GM12892 (cell line): ENCODE data around the gene TBC1D2B.
A peak's percentile ranks its signal among the peaks of the same experiment; 100 is the strongest.
"Not testable (repeated sequence)": the region's sequence is repeated elsewhere in the genome, so short reads cannot be mapped to it uniquely, and the experiment has no call there.

ENCODE experiments used
- DNase-seq: peaks from one replicate; pipeline ENCODE4 v3.0.0; 2011; ENCODE audit not compliant: insufficient read length
- FAIRE-seq: peaks from 2 replicates; lab custom pipeline; 2011; peaks lifted over from hg19 to GRCh38; lab: Jason Lieb, UNC
- POLR2A ChIP-seq: IDR thresholded peaks from 2 replicates; pipeline ENCODE4 v1.6.1; 2011; ENCODE audit warnings: low read depth, low read length, control low read depth
- POLR2AphosphoS5 ChIP-seq: IDR thresholded peaks from 2 replicates; pipeline ENCODE4 v1.6.1; 2011; ENCODE audit warnings: low read depth, low read length, control low read depth
- TAF1 ChIP-seq: IDR thresholded peaks from 2 replicates; pipeline ENCODE4 v1.6.1; 2011; ENCODE audit warnings: low read depth, mild to moderate bottlenecking, control low read depth, low read length, borderline replicate concordance

TBC1D2B gene

DNA sequence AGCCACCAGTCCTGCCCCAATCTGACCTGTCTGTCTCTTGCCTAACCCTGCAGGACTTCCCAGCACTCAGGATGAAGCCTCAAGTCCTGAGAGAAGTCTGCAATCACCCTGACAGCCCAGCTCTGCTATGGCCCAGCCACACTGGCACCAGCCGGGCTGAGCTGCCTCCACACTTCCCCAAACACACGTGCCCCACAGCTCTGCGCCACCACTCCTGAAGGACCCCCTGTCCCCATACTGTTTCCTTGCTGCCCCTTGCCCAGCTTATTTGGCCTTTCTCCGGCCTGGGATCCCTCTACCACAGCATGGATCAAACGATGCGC lies 76.6 kb downstream of the TBC1D2B start:
- FAIRE-seq (no peak), DNase-seq (no peak)

DNA sequence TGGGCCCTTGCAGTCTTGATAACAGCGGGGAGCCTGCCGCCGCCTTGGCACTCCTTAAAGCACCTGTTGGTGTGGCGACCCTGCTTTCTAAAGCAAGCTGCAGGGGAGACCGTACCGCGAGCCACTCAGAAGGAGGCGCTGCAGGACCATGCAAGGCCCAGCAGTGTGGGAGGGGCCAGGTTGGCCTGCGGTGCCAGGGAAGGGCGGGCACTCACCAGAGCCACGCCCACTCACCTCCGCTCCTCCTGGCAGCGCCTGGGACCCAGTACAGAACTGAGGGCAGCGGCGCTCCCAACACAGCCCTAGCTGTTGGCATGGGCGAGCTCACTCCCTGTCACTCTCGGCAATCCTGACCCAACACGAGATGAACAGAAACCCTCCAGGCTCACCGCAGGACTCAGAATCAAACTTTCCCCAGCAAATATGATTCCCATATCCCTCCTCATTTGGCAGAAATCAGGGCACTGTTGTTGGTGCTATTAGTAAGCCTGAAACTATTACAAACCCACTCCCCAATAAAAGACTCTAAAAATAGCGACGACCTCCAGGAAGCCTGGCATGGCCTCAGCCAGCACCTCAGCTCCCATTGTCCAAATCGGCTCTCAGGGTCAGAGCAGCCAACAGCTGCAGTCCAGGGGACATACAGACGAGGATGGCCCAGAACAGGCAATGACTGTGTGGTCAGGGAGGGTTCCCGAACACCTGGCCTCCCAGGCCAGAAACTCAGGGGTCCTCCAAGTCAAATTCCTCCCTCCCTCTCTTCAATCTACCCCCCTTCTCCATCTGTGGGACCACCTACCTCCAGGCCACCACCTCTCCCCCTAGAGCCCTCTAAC lies 77.2 kb downstream of the TBC1D2B start:
- FAIRE-seq (peak; percentile 46), DNase-seq (peak; percentile 62)
- no peak for TF ChIP-seq TAF1
- no peak for TF ChIP-seq POLR2A
- TF ChIP-seq POLR2AphosphoS5, result no peak

More for the DNA sequence above, 76.6 kb downstream of the TBC1D2B start:
- TF ChIP-seq TAF1 (no peak), POLR2AphosphoS5 (no peak), POLR2A (no peak)

DNA sequence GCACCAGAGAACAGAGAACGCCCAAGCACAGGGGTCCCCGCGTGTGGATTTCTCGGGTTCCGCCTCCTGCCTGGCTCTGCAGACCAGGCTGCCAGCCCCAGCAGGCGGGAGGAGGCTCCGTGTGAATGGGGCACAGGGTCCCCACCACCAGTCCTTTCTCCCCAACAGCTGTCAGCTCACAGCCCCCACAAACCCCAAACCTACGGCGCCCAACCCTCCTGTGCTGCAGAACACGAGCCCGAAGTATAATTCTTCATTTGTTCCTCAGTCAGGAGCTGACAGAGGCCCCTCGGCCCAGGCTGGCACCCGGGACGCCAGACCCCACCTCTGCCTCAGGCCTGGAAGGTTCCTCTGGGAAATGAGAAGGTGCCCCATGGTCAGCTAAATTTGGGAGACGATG lies 78.0 kb downstream of the TBC1D2B start:
- DNase-seq, result no peak
- peak; percentile 84 for FAIRE-seq
- no peak for TF ChIP-seq POLR2AphosphoS5
- no peak for TF ChIP-seq TAF1
- TF ChIP-seq POLR2A, result no peak

DNA sequence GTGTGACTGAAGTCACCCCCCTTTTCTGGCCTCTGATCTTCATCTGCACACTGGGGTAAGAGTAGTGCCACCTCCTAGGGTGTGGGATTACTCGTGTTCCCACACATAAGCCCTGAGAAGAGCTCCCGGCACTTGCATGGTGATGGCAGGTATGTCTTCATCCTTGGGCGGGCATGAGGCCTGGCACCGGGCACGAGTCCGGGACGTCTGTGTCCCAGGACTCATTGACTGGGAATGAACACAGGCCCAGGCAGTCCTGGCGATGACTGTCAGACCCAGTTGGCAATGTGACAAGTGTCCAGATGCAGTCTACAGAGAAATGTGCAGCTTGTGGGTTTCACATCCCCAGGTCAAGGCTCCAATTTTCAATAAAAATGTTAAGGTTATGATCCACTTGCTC lies 78.9 kb downstream of the TBC1D2B start:
- FAIRE-seq, result no peak
- no peak for TF ChIP-seq TAF1
- TF ChIP-seq POLR2A, result no peak
- TF ChIP-seq POLR2AphosphoS5, result no peak
- DNase-seq, result no peak

DNA sequence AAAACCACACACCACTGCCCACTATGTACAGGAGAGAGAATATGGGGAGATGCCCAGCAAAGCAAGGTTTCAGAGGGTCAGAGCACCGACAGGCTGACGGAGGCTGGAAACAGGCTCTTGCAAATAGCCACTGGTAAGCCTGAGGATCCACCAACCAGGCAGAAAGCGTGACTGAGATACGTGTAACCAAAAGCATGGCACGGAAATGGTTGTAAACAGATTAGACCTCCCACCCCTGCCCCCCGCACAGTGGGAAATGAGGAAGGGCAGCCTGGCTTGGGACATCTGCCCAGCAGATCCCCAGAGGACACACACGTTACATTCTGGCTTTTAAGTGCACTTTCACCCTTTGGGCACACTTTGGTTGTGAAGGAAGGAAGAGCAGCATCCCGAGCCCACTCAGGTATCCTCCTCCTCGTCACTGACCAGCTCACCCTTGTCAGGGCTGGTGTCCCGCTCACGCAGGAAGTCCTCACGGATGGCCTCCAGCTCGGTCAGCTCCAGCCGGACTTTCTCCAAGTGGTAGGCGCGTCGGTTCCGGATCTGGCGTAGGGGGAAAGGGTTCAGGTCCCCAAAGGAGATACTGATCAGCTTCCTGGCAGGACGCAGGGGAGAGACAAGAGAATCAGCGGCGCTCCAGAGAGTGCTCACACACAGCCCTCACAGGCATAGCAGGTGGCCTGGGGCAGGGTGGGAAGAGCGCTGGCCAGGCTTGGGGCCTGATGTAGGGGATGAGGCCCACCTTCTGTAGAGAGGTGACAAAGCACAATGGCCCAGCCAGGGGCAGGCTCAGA lies 79.6 kb downstream of the TBC1D2B start:
- FAIRE-seq, result not testable (repeated sequence)

DNA sequence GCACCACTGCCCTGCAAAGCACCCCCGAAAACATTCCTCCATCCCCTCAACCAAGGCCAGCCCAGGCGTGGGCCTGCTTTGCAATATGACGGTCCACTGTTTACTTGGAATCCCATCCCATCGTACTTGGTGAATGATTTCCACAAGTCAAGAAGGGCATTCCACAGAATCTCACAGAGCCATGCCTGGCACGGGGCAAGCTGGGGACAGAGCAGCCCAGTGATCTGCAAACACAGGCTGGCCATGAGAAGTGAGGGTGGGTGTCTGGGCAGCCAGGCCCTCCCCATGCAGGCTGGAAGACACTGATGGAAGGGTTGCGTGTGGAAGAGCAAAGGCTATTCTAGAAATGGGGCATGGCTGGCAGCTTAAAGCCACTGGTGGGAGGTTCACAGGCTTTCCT lies 80.3 kb downstream of the TBC1D2B start:
- DNase-seq, FAIRE-seq: not testable (repeated sequence)

More for the DNA sequence above, 79.6 kb downstream of the TBC1D2B start:
- not testable (repeated sequence) for DNase-seq

DNA sequence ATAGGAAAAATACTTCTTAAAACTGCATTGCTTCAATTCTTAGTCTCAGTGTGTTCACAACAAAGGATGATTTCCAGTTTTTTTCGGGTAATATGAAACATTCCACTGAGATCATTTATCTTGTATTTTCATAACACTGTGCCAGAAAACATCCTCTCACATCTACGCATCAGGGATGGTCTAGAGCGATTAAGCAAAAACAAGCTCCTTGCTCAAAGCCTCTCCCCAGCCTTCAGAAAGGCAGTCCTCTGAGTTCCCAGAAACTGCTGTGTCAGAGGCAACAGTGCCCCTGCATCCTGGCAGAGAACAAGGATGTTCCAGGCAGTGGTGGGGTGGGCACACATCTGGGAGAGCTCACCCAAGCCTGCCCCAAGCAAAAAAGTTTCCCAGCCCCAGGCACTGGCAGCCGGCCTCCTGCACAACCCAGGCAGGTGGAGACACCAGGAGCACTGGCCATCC lies 80.8 kb downstream of the TBC1D2B start:
- FAIRE-seq, DNase-seq: not testable (repeated sequence)

DNA sequence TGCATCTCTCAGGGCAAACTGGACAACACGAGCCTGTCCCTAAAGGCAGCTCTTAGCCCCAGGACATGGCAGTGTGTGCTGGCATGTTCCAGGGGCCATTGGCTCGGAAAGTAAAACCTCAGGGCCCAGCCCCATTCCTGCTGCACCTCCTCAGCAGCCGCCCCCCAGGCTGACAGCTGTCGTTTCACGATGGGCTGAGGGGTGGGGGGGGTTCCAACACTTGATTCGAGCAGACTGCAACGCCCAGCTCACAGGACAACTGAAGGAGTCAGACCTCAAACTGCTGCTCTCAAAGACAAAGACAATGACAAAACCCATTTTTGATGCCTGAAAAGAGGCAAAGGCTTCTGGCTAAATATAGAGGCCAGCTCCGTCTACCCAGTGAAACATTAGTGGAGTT lies 81.3 kb downstream of the TBC1D2B start:
- FAIRE-seq, result peak; percentile 63
- not testable (repeated sequence) for DNase-seq

DNA sequence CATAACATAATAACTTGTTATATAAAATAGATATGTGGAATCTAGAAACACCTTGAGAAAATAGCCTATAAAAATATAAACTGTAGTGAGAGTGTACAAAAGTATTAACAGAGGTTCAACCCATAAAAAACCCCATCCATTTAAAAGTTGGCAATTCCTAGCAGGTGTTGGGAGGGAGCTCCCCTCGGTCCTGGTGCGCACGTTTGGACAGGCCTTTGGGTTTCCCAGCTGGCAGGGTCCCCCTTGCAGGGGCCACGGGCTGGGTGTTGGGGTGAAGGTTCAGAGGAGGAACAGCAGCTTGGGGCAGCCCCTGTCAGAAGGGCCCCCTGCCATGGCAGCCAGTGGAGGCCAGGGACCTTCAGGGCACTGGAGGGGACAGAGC lies 82.0 kb downstream of the TBC1D2B start:
- not testable (repeated sequence) for DNase-seq, FAIRE-seq

DNA sequence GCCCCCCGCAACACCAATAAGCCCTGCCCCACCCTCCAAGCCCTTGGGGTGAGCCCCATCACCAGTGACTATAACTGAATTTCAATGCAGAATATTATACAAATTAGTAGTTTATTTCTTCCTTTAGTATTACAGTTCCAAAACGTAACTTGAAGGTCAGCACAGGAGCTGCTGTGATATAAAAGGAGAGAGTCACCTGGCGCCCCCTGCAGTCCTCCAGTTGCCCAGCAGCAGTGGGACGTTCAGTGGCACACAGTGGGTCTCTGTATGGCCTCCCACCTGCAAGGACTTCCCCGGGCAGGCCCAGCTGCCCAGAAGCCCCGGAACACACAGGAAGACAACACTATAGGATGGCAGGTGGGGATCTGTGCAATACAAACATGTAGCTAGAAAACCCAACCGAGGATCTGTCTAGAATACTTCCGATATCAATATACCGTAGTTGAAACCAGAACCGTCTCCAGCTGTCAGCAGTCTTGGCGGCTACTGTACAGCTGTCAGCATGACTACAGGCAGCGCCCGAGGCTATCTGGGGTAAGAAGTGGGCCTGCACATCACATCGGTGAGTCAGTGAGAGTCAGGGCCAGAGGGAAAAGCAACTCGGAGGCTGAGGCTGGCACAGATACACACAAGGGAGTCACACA lies 82.5 kb downstream of the TBC1D2B start:
- FAIRE-seq, result peak; percentile 76

DNA sequence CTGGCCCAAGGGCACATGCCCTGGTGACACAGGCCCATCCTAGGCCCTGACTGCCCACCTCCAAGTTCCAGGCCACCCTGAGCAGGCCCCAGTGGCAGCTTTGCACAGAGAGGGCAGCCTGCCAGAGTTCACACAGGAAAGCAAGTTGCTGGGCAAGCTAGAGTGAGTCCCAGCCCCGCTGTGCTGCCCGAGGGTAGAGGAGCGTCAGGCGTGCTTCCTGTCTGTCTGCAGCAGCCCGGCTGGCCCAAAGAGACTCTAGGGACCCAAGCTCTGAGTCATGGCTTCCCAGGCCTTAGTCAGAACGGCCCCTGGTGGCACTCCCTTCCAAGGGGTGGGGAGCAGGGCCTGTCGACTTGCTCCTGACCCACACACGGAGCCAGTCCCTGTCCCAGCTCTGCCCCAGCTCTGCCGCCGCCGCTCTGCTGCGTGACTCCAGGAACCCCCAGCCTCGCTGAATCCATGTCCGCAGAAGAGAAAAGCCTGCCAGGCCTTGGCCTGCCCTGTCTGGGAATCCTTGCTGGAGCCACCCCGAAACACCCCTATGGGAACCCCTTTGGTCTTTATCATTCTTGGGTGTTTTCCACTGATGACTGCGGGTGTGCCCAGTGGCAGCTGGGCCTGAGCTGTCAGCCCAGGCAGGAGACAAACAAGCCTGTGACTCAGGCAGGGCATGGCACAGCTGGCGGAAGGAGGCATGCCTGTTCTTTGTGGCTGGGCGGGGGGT lies 83.4 kb downstream of the TBC1D2B start:
- DNase-seq, result peak; percentile 54
- FAIRE-seq, result peak; percentile 99

More for the DNA sequence above, 82.5 kb downstream of the TBC1D2B start:
- DNase-seq, result not testable (repeated sequence)

DNA sequence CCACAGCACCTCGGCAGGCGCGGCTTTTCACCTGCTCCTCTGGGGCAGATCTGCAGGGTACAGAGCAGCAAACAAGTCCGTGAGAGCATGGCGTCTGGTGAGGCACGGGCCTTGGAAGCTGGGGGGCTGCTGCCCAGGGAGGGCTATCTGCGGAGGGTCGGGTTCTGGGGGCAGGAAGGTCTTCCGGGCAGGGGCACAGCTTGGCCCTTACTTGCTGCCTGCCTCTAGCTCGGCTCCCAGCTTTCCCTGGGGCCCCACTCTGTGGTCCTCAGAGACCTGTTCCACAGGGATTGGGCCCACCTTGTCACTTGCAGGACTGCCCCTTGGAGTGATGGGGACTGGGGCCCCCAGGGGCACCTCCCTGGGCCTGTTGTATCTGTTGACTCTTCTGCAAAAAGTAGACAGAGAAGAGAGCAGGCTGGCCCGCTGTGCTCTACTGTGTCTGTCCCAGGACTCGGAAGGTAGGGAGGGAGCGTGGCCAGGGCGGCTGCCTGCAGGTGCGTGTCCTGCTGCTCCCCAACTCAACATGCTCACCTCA lies 84.1 kb downstream of the TBC1D2B start:
- TF ChIP-seq POLR2A, result no peak
- TF ChIP-seq TAF1, result no peak
- TF ChIP-seq POLR2AphosphoS5, result no peak
- no peak for DNase-seq
- FAIRE-seq, result no peak
